Ovary (tissue), 9 donors: ENCODE measurements around the gene SH3RF1. TPM values are rescaled to one million over a fixed set of nuclear protein-coding genes. Genes with fewer than 3 reads are reported as not detected.

Source experiments
- DNase-seq, 5 donors: peaks; one replicate each; pipeline ENCODE4 v3.0.0-alpha.2; 2019 to 2020
- H3K27ac ChIP-seq, 2 donors: fragments of 200-600 bp; one replicate each; pipeline versions ENCODE4 v1.5.1 to v1.8.0; 2019 to 2022
- H3K27me3 ChIP-seq: fragments of 200-600 bp; one replicate; pipeline ENCODE4 v1.8.0; 2022
- H3K36me3 ChIP-seq: fragments of 200-600 bp; sonication (generic); one replicate; pipeline ENCODE4 v1.5.1; 2019
- H3K4me1 ChIP-seq: one replicate; pipeline ENCODE4 v1.8.1; 2013; ENCODE audit warnings: mild to moderate bottlenecking, moderate library complexity; ENCODE audit not compliant: insufficient read depth
- H3K4me3 ChIP-seq: fragments of 200-600 bp; sonication (generic); one replicate; pipeline ENCODE4 v1.5.1; 2017
- H3K9me3 ChIP-seq, 2 donors: fragments of 200-600 bp in 1 of 2; sonication (generic) in 1 of 2; one replicate each; pipeline versions ENCODE4 v1.5.1 to v1.8.1; 2013 to 2019; ENCODE audit warnings: mild to moderate bottlenecking in 1 of 2, moderate library complexity in 1 of 2
- CTCF ChIP-seq, 3 donors: fragments of 450-650 bp in 2 of 3; fragments of 200-600 bp in 1 of 3; IDR thresholded peaks; one replicate each; pipeline versions ENCODE4 v1.5.1 to v1.8.0; 2016 to 2022; ENCODE audit warnings: antibody characterized with exemption in 3 of 3, mild to moderate bottlenecking in 1 of 3
- EP300 ChIP-seq: sonication (generic); formaldehyde crosslinking; IDR thresholded peaks from one replicate; pipeline ENCODE4 v1.6.1; 2017; ENCODE audit warnings: antibody characterized with exemption
- POLR2A ChIP-seq: fragments of 450-650 bp; IDR thresholded peaks from one replicate; pipeline ENCODE4 v1.6.1; 2017; ENCODE audit warnings: antibody characterized with exemption, mild to moderate bottlenecking, moderate library complexity
- WGBS, 3 donors: extraction: QIAGEN DNeasy Blood & Tissue Kit in 1 of 3; methylation state at CpG; one replicate each; pipeline versions ENCODE4 v1.1.5 to v1.1.7; 2013 to 2017; 5-methylcytosine and 5-hydroxymethylcytosine counted together
- intact Hi-C, 4 donors: fragments of 100-400 bp; cut with DNase I; formaldehyde crosslinking; loops; one replicate each; pipeline versions ENCODE4 v1.11.0 to v1.15.1; 2022 to 2023
- polyA plus RNA-seq, 2 donors: library from polyadenylated mRNA; stranded (reverse); fragments of 200-250 nt in 1 of 2; fragments of 350-450 nt in 1 of 2; fragmentation: Illumina TruSeq in 1 of 2; extraction: RNeasy Lipid Tissue Mini Kit (QIAGEN cat#74804) in 1 of 2; gene quantifications; one replicate each; pipeline ENCODE4 v1.2.3, GENCODE V29; 2013 to 2014
- total RNA-seq, 7 donors: library from RNA; depleted of rRNA in 2 of 7; stranded (reverse); fragments of >200 nt in 2 of 7; fragmentation: NEBNext Ultra II Directional in 3 of 7; extraction: Animal tissue kit (Norgen Biotek cat#: 25700) in 3 of 7; gene quantifications; one replicate each; pipeline versions ENCODE4 v1.1.0 to v1.2.4, GENCODE V29; 2016 to 2023
- donor health status: DM: no; HTN: no; CAD: no; lungs with moderate emphysema.
- donor health status: DM: no; HTN: no; CAD: no.
- donor health status: Bipolar disorder and iron deficiency.
- donor health status: DM: yes; HTN: yes; CAD: no.
- donor health status: DM: no; HTN: no; CAD: no.
- donor health status: DM: yes; HTN: yes; CAD: no.

Gene SH3RF1
- total and polyA plus RNA-seq, 9 donors, result 8.2 to 32.6 (median 22.3) TPM

DNA sequence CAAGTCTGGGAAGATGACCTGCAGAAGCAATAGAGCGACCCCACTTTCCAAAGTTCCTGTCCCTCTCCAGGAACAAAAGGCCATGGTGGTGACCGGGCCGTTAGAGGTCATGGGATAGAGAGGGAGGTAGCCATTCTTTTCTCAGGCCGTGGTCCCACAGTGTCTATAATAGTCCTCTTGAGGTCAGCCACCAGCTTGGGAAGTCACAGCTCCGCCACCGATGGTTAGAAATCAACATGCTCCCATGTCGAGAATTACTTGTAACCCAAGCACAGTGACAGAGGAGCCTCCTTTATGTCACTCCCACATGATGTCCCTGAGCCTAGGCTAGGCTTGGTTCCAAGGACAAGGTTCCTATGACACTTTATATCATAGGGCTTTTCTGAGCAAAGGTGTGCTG is 212.4 kb downstream of the SH3RF1 start:
- no peak overlapping the region for H3K27ac ChIP-seq
- no peak for DNase-seq
- no peak overlapping the region for H3K4me3 ChIP-seq
- TF ChIP-seq CTCF (IDR thresholded peaks at IDR 0.05) (no peak), EP300 (no peak), POLR2A (no peak)
- peaks cover 8% of the 10 kb centered on the region for H3K4me1 ChIP-seq
- intact Hi-C loops, result no loop called here
- H3K27me3 ChIP-seq, result no peaks in the 10 kb centered on the region
- WGBS, 3 donors, result 90 to 92% (median 91%) methylated on average over 7 of the region's 7 CpGs
- no peaks in the 10 kb centered on the region for H3K9me3 ChIP-seq
- no peaks in the 10 kb centered on the region for H3K36me3 ChIP-seq

- H3K27me3 ChIP-seq, result no peaks in the 10 kb centered on the region
- TF ChIP-seq POLR2A (no peak), EP300 (no peak), CTCF (IDR thresholded peaks at IDR 0.05) (no peak)
- H3K9me3 ChIP-seq, result no peaks in the 10 kb centered on the region
- intact Hi-C loops, result no loop called here
- no peaks in the 10 kb centered on the region for H3K36me3 ChIP-seq
- H3K4me3 ChIP-seq, result no peak overlapping the region
- peaks cover 8% of the 10 kb centered on the region for H3K4me1 ChIP-seq
- WGBS, 3 donors, result 94 to 98% (median 97%) methylated on average over 6 of the region's 6 CpGs
- DNase-seq, result no peak
- H3K27ac ChIP-seq, result no peak overlapping the region
Measured at GRCh38 chr4:169054879-169055278, 215.9 kb downstream of the SH3RF1 start.

- no peak for TF ChIP-seq EP300
- TF ChIP-seq CTCF (IDR thresholded peaks at IDR 0.05), result no peak
- no peak for TF ChIP-seq POLR2A
- Histone ChIP-seq H3K4me1 (peaks cover 6% of the 10 kb centered on the region), H3K4me3 (no peak overlapping the region), H3K9me3 (no peaks in the 10 kb centered on the region), H3K27me3 (no peaks in the 10 kb centered on the region), H3K36me3 (no peaks in the 10 kb centered on the region), H3K27ac (no peak overlapping the region)
- intact Hi-C loops, result no loop called here
- no peak for DNase-seq
- WGBS, 3 donors, result 71 to 82% (median 73%) methylated on average over 6 of the region's 6 CpGs
Measured at GRCh38 chr4:169052594-169052945, 218.2 kb downstream of the SH3RF1 start.

DNA sequence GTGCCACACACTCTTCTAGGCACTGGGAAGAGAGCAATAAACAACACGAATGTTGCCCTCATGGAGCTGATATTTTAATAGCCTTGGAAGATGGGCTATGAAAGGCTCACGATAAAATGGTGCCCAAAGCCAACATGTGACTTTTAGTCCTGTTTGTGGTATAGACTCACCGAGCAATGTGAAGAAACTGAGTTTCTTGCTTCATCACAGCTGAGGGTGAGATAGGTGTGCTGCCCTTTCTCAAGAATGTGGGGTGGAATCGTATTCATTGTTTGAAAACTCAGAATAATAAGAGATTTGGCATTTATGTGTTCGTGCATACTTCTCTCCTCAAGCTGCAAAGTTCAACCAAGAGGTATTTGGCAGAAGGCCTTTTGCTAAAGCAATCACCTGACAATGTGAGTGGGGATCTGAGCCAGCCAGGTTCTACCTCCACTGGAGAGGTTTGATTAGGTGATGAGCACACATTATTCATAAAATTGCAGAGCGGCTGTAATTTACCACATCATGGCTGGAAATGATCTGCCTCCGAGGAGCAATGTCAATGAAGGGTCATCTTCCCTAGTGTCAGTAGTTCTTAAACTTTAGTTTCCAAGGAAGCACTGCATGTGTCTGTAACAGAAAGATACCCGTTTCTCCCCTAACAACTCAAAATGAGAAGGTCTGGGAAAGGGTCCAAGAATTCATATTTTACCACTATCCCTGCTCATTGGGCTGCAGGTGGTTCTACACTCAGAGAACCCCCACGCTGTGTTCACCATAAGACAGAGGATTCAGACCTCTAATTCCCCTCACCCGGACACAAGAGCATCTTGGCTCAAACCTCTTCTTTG is 218.8 kb downstream of the SH3RF1 start:
- Histone ChIP-seq H3K27ac (no peak overlapping the region), H3K4me3 (no peak overlapping the region), H3K9me3 (no peaks in the 10 kb centered on the region), H3K4me1 (peaks cover 6% of the 10 kb centered on the region), H3K27me3 (no peaks in the 10 kb centered on the region), H3K36me3 (no peaks in the 10 kb centered on the region)
- 60 to 75% (median 68%) methylated on average over 10 of the region's 10 CpGs for whole genome bisulfite sequencing, 3 donors
- intact Hi-C loops, result no loop called here
- no peak for TF ChIP-seq EP300
- no peak for TF ChIP-seq CTCF (IDR thresholded peaks at IDR 0.05)
- no peak for TF ChIP-seq POLR2A
- no peak for DNase-seq
